Thyroid gland (tissue), 4 donors: ENCODE results near the gene REPS2. TPM values are rescaled to one million over a fixed set of nuclear protein-coding genes. Genes with fewer than 3 reads are reported as not detected.

ENCODE experiments used
- DNase-seq, 2 donors: peaks; one replicate each; pipeline ENCODE4 v3.0.0-alpha.2; 2019
- H3K27ac ChIP-seq, 3 donors: fragments of 200-600 bp; sonication (generic); 1 replicate in 2 of 3; 2 replicates in 1 of 3; pipeline ENCODE4 v1.5.1; 2016 to 2019; ENCODE audit warnings: mild to moderate bottlenecking in 1 of 3, moderate library complexity in 1 of 3
- H3K27me3 ChIP-seq: fragments of 200-600 bp; sonication (generic); one replicate; pipeline ENCODE4 v1.5.1; 2019
- H3K36me3 ChIP-seq, 2 donors: fragments of 200-600 bp; sonication (generic); one replicate each; pipeline ENCODE4 v1.5.1; 2016 to 2019
- H3K4me1 ChIP-seq, 2 donors: fragments of 200-600 bp; sonication (generic); one replicate each; pipeline ENCODE4 v1.5.1; 2017 to 2019
- H3K4me3 ChIP-seq, 3 donors: fragments of 200-600 bp; sonication (generic); replicated peaks in 1 of 3; 1 replicate in 2 of 3; 2 replicates in 1 of 3; pipeline ENCODE4 v1.5.1; 2016; ENCODE audit warnings: mild to moderate bottlenecking in 1 of 3
- H3K9me3 ChIP-seq: fragments of 200-600 bp; sonication (generic); one replicate; pipeline ENCODE4 v1.5.1; 2017
- CTCF ChIP-seq, 6 experiments: fragments of 200-600 bp in 3 of 6; fragments of 450-650 bp in 3 of 6; sonication (generic) in 3 of 6; IDR thresholded peaks; one replicate each; pipeline ENCODE4 v1.5.1; 2016 to 2019; ENCODE audit warnings: antibody characterized with exemption in 6 of 6, mild to moderate bottlenecking in 2 of 6, inconsistent platforms in 1 of 6, moderate library complexity in 1 of 6
- POLR2A ChIP-seq, 2 donors: fragments of 450-650 bp; IDR thresholded peaks; one replicate each; pipeline ENCODE4 v1.6.1; 2017; ENCODE audit warnings: antibody characterized with exemption in 2 of 2, mild to moderate bottlenecking in 2 of 2, moderate library complexity in 1 of 2
- WGBS, 2 donors: methylation state at CpG; one replicate each; pipeline ENCODE4 v1.1.5; 2017; 5-methylcytosine and 5-hydroxymethylcytosine counted together
- intact Hi-C: fragments of 100-400 bp; cut with DNase I; formaldehyde crosslinking; loops from one replicate; pipeline ENCODE4 v1.15.1; 2023
- total RNA-seq, 4 donors: library from RNA; depleted of rRNA; stranded (reverse); fragments of >200 nt; gene quantifications; one replicate each; pipeline ENCODE4 v1.2.3, GENCODE V29; 2016

Gene REPS2
- 10 to 100 TPM in 1 of 4 donors, 1 to 10 TPM in 3; 6.7 to 14.5 (median 8.8) TPM for total RNA-seq

- no peak within 1 kb of the TSS for H3K27ac ChIP-seq
- intact Hi-C loops: no loop called here
- H3K4me1 ChIP-seq: no peaks in the 10 kb centered on the region
- 0% methylated on average over 7 of the region's 71 CpGs; no CpG with 5 or more reads in 1 of the 2 donors for WGBS, 2 donors
- peak; percentile 89 to 91 for DNase-seq
- peak in 1 of 6 experiments; percentile 12 for TF ChIP-seq CTCF (IDR thresholded peaks at IDR 0.05)
- peak in 1 of 2 donors; percentile 39 for TF ChIP-seq POLR2A (IDR thresholded peaks at IDR 0.05)
- H3K9me3 ChIP-seq: no peaks in the 10 kb centered on the region
- H3K36me3 ChIP-seq: no peaks in the 10 kb centered on the region
- H3K27me3 ChIP-seq: no peaks in the 10 kb centered on the region
- peak within 1 kb of the TSS in 1 of 3 donors; percentile 45 for H3K4me3 ChIP-seq
Measured at GRCh38 chrX:16946361-16946964, at the start of gene REPS2. REPS2 (plus strand) TSS chrX:16946658; CDS start chrX:16946862, 204 bp downstream.

GRCh38 chrX:16897445-16897844 is 49.0 kb upstream of the REPS2 start:
- TF ChIP-seq CTCF (IDR thresholded peaks at IDR 0.05) (peak in 1 of 6 experiments; percentile 15), POLR2A (IDR thresholded peaks at IDR 0.05) (no peak)
- Histone ChIP-seq H3K9me3 (no peaks in the 10 kb centered on the region), H3K27ac (no peak overlapping the region), H3K36me3 (no peaks in the 10 kb centered on the region), H3K27me3 (peaks cover 5% of the 10 kb centered on the region), H3K4me1 (no peaks in the 10 kb centered on the region), H3K4me3 (no peak overlapping the region)
- intact Hi-C loops: no loop called here
- DNase-seq: peak; percentile 71 to 78
- WGBS, 2 donors: 40% methylated on average over 1 of the region's 2 CpGs; no CpG with 5 or more reads in 1 of the 2 donors

- H3K4me1 ChIP-seq: no peaks in the 10 kb centered on the region
- WGBS, 2 donors: 80 to 84% methylated on average over 7 of the region's 8 CpGs
- no peak for TF ChIP-seq POLR2A (IDR thresholded peaks at IDR 0.05)
Measured at GRCh38 chrX:16903274-16904022, 43.0 kb upstream of the REPS2 start.

GRCh38 chrX:16910376-16910775 is 36.1 kb upstream of the REPS2 start:
- no peaks in the 10 kb centered on the region for H3K27me3 ChIP-seq
- 78 to 100% methylated on average over 1 of the region's 1 CpG for WGBS, 2 donors
- intact Hi-C loops: no loop called here
- H3K36me3 ChIP-seq: no peaks in the 10 kb centered on the region
- H3K27ac ChIP-seq: no peak overlapping the region
- no peak overlapping the region for H3K4me3 ChIP-seq
- H3K4me1 ChIP-seq: no peaks in the 10 kb centered on the region
- no peaks in the 10 kb centered on the region for H3K9me3 ChIP-seq
- TF ChIP-seq CTCF (IDR thresholded peaks at IDR 0.05) (no peak), POLR2A (IDR thresholded peaks at IDR 0.05) (no peak)
- DNase-seq: no peak

More at GRCh38 chrX:16903274-16904022, 43.0 kb upstream of the REPS2 start:
- peaks cover 4% of the 10 kb centered on the region for H3K27me3 ChIP-seq
- no peaks in the 10 kb centered on the region for H3K36me3 ChIP-seq
- H3K27ac ChIP-seq: no peak overlapping the region
- DNase-seq: no peak
- H3K4me3 ChIP-seq: no peak overlapping the region
- H3K9me3 ChIP-seq: no peaks in the 10 kb centered on the region
- intact Hi-C loops: no loop called here

GRCh38 chrX:16914058-16914457 is 32.4 kb upstream of the REPS2 start:
- TF ChIP-seq CTCF (IDR thresholded peaks at IDR 0.05): no peak
- no peak for TF ChIP-seq POLR2A (IDR thresholded peaks at IDR 0.05)
- H3K9me3 ChIP-seq: no peaks in the 10 kb centered on the region
- DNase-seq: no peak
- no peaks in the 10 kb centered on the region for H3K27me3 ChIP-seq
- H3K4me3 ChIP-seq: no peak overlapping the region
- WGBS, 2 donors: 79 to 80% methylated on average over 3 of the region's 3 CpGs
- no peaks in the 10 kb centered on the region for H3K4me1 ChIP-seq
- intact Hi-C loops: no loop called here
- no peak overlapping the region for H3K27ac ChIP-seq
- no peaks in the 10 kb centered on the region for H3K36me3 ChIP-seq
